Body of pancreas (tissue), 4 donors: ENCODE measurements around the gene PHKA1.

Experiments used
- CTCF ChIP-seq, 7 experiments: fragments of 450-650 bp in 4 of 7; fragments of 200-600 bp in 3 of 7; sonication (generic) in 3 of 7; IDR thresholded peaks; one replicate each; pipeline ENCODE4 v1.5.1; 2016 to 2019; ENCODE audit warnings: antibody characterized with exemption in 7 of 7
- POLR2A ChIP-seq, 3 donors: fragments of 450-650 bp; IDR thresholded peaks; one replicate each; pipeline ENCODE4 v1.6.1; 2016; ENCODE audit warnings: antibody characterized with exemption in 3 of 3, mild to moderate bottlenecking in 2 of 3

GRCh38 chrX:72641611-72642010 lies 72.5 kb downstream of the PHKA1 start:
- TF ChIP-seq POLR2A (IDR thresholded peaks at IDR 0.05): no peak
- no peak for TF ChIP-seq CTCF (IDR thresholded peaks at IDR 0.05)
